ENCODE results near the gene TPTE.
"Not testable (repeated sequence)": the region's sequence is repeated elsewhere in the genome, so short reads cannot be mapped to it uniquely, and the experiment has no call there.

DNA sequence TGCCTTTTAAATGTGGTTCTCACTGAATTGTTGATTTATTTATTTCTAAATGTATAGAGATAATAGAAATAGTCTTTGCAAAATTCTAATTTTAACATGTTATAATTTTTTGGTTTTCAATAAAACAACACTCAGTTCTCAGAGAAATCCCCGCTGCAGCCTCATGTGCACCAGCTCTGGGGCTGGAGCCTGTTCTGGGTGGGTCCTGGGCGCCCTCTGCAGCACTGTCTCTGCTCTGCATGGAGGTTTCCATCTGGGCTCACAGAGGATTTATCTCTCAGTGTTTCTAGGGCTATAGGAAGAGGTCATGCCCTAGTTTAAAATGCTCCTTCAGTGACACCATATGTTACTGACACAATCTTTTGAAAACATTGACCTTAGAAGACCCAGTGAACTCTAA is 128.9 kb downstream of the TPTE start:
- TF ChIP-seq, protein P1, sequence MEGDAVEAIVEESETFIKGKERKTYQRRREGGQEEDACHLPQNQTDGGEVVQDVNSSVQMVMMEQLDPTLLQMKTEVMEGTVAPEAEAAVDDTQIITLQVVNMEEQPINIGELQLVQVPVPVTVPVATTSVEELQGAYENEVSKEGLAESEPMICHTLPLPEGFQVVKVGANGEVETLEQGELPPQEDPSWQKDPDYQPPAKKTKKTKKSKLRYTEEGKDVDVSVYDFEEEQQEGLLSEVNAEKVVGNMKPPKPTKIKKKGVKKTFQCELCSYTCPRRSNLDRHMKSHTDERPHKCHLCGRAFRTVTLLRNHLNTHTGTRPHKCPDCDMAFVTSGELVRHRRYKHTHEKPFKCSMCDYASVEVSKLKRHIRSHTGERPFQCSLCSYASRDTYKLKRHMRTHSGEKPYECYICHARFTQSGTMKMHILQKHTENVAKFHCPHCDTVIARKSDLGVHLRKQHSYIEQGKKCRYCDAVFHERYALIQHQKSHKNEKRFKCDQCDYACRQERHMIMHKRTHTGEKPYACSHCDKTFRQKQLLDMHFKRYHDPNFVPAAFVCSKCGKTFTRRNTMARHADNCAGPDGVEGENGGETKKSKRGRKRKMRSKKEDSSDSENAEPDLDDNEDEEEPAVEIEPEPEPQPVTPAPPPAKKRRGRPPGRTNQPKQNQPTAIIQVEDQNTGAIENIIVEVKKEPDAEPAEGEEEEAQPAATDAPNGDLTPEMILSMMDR (conservative IDR thresholded peaks at IDR 0.05) = peak; percentile 51
- TF ChIP-seq ZFX (IDR thresholded peaks at IDR 0.05) = not testable (repeated sequence)
